Stimulated activated CD4-positive, alpha-beta T cell treated with anti-CD3 and anti-CD28 coated beads, Interleukin-15, amount 100 ng/mL, for 24 hours (primary cell): Measurements from ENCODE around the gene NAT14.
A peak's percentile ranks its signal among the peaks of the same experiment; 100 is the strongest.

Experiments
- DNase-seq: peaks from one replicate; pipeline ENCODE4 v3.0.0-alpha.2; 2020

The NAT14 gene

GRCh38 chr19:55453511-55454260, 31.3 kb upstream of the NAT14 start:
- DNase-seq, result no peak

- DNase-seq, result peak; percentile 65
Measured at GRCh38 chr19:55454787-55455243, 30.2 kb upstream of the NAT14 start.

GRCh38 chr19:55455576-55456235, 29.3 kb upstream of the NAT14 start:
- no peak for DNase-seq

- no peak for DNase-seq
Measured at GRCh38 chr19:55456347-55456746, 28.6 kb upstream of the NAT14 start.

GRCh38 chr19:55457683-55458457, 27.1 kb upstream of the NAT14 start:
- DNase-seq, result no peak

- no peak for DNase-seq
Measured at GRCh38 chr19:55459551-55459949, 25.4 kb upstream of the NAT14 start.

GRCh38 chr19:55459950-55460657, 24.9 kb upstream of the NAT14 start:
- DNase-seq, result no peak

GRCh38 chr19:55460670-55461258, 24.2 kb upstream of the NAT14 start:
- peak; percentile 68 for DNase-seq

GRCh38 chr19:55461259-55461973, 23.6 kb upstream of the NAT14 start, which contains the start of gene ISOC2:
TSS of gene ISOC2 (minus strand) at chr19:55461642. CDS start at chr19:55456486, 5,156 bp downstream.
- DNase-seq, result peak; percentile 100

- DNase-seq, result no peak
Measured at GRCh38 chr19:55461974-55462626, 22.9 kb upstream of the NAT14 start.

GRCh38 chr19:55462722-55463121, 22.3 kb upstream of the NAT14 start:
- no peak for DNase-seq

GRCh38 chr19:55463583-55464031, 21.4 kb upstream of the NAT14 start:
- DNase-seq, result no peak

- DNase-seq, result no peak
Measured at GRCh38 chr19:55464039-55464661, 20.8 kb upstream of the NAT14 start.

GRCh38 chr19:55464662-55465054, 20.3 kb upstream of the NAT14 start, which contains the start of gene C19orf85:
TSS of gene C19orf85 (minus strand) at chr19:55464751. CDS start at chr19:55464554, 197 bp downstream.
- DNase-seq, result no peak

GRCh38 chr19:55465460-55466240, 19.3 kb upstream of the NAT14 start:
- no peak for DNase-seq

GRCh38 chr19:55466241-55466614, 18.8 kb upstream of the NAT14 start:
- no peak for DNase-seq

GRCh38 chr19:55467236-55468053, 17.5 kb upstream of the NAT14 start:
- DNase-seq, result peak; percentile 80

- no peak for DNase-seq
Measured at GRCh38 chr19:55468054-55468393, 17.0 kb upstream of the NAT14 start.

- no peak for DNase-seq
Measured at GRCh38 chr19:55471266-55471665, 13.7 kb upstream of the NAT14 start.
